Measurements from ENCODE around the gene FOXD1. TPM values are rescaled to one million over a fixed set of nuclear protein-coding genes. Genes with fewer than 3 reads are reported as not detected.
"Not testable (repeated sequence)": the region's sequence is repeated elsewhere in the genome, so short reads cannot be mapped to it uniquely, and the experiment has no call there.

FOXD1 gene
- polyA plus RNA-seq, 1 donor (not counting 4 experiments of a cell fraction or from before 2014, with no cell fraction given) = 7.0 TPM

DNA sequence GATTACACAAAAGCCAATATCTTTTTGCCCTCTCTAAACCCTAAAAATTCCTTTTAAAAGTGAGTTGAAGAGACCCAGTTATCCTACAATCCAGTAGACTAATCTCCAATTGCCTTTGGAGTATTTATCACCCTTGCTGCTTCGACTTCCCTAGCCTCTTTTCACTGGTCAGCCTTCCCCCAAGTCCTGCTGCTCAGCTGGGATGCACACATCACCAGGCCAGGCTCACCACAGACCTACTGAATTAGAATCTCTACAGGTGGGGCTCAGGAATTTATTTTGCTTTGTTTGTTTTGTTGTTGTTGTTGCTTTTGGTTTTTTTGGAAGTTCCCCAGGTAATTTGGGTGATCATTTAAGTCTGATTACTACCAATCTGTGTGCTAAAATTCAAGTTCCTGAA lies 11.6 kb upstream of the FOXD1 start:
- Histone ChIP-seq H4K20me1 (ENCODE audit: control insufficient read depth, extremely low read depth, insufficient read depth, low read length) (no peaks in the 10 kb centered on the region), H3K4me3 (ENCODE audit: control insufficient read depth in 2 of 3, extremely low read depth in 1 of 3, insufficient read depth in 2 of 3, low read depth in 1 of 3, low read length in 3 of 3) (no peak overlapping the region), H3K36me3 (ENCODE audit: control insufficient read depth in 2 of 2, extremely low read depth in 1 of 2, insufficient read depth in 2 of 2, low read length in 2 of 2) (no peaks in the 10 kb centered on the region), H3K27ac (ENCODE audit: control insufficient read depth, insufficient read depth, low read length) (no peak overlapping the region), H3K4me1 (ENCODE audit: control insufficient read depth, extremely low read depth, insufficient read depth, low read length) (no peaks in the 10 kb centered on the region), H3K4me2 (ENCODE audit: control insufficient read depth, extremely low read depth, insufficient read depth, low read depth, low read length) (no peak overlapping the region), H3K9me3 (ENCODE audit: control insufficient read depth, low read depth, low read length) (no peaks in the 10 kb centered on the region), H3K9ac (ENCODE audit: control insufficient read depth, extremely low read depth, insufficient read depth, low read length) (no peak overlapping the region), H3K79me2 (ENCODE audit: control insufficient read depth, insufficient read depth, low read length) (no peaks in the 10 kb centered on the region), H3K9me1 (ENCODE audit: control insufficient read depth, extremely low read depth, insufficient read depth, low read length) (no peaks in the 10 kb centered on the region), H2AFZ (ENCODE audit: control insufficient read depth, low read length) (no peak overlapping the region), H3K27me3 (ENCODE audit: control insufficient read depth, extremely low read depth, insufficient read depth, low read length) (no peaks in the 10 kb centered on the region)
- no peak for FAIRE-seq
- no peak for DNase-seq (ENCODE audit: low read depth, low spot score)
- dilution Hi-C loops (cut with MboI; ENCODE audit: extremely low pct_ligation_motif_present, low sequenced_read_pairs) = no loop called here
- TF ChIP-seq EZH2 (IDR thresholded peaks at IDR 0.05; ENCODE audit: low read length) = no peak
- TF ChIP-seq, protein P1, sequence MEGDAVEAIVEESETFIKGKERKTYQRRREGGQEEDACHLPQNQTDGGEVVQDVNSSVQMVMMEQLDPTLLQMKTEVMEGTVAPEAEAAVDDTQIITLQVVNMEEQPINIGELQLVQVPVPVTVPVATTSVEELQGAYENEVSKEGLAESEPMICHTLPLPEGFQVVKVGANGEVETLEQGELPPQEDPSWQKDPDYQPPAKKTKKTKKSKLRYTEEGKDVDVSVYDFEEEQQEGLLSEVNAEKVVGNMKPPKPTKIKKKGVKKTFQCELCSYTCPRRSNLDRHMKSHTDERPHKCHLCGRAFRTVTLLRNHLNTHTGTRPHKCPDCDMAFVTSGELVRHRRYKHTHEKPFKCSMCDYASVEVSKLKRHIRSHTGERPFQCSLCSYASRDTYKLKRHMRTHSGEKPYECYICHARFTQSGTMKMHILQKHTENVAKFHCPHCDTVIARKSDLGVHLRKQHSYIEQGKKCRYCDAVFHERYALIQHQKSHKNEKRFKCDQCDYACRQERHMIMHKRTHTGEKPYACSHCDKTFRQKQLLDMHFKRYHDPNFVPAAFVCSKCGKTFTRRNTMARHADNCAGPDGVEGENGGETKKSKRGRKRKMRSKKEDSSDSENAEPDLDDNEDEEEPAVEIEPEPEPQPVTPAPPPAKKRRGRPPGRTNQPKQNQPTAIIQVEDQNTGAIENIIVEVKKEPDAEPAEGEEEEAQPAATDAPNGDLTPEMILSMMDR (optimal IDR thresholded peaks at IDR 0.05 in 1 of 3, IDR thresholded peaks at IDR 0.05 in 1 of 3, conservative IDR thresholded peaks at IDR 0.05 in 1 of 3; ENCODE audit: extremely low read depth in 1 of 3, insufficient read depth in 2 of 3, low read length in 3 of 3) = no peak

DNA sequence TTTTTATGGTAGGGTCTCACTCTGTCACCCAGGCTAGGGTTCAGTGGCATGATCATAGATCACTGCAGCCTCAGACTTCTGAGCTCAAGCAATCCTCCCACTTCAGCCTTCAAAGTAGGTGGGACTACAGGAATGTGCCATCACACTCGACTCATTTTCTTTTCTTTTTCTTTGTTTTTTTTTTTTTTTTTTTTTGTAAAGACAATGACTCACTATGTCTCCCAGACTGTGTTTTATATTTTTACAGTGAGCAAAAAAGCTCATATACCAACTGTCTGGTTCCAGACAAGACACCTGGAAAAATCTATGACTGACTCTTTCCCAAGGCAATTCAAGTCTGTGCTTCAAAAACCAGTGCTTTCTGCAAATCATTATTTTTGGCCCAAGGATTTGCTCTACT lies 10.8 kb upstream of the FOXD1 start:
- H4K20me1 ChIP-seq (ENCODE audit: control insufficient read depth, extremely low read depth, insufficient read depth, low read length) = no peaks in the 10 kb centered on the region
- H2AFZ ChIP-seq (ENCODE audit: control insufficient read depth, low read length) = no peak overlapping the region
- H3K9me3 ChIP-seq (ENCODE audit: control insufficient read depth, low read depth, low read length) = no peaks in the 10 kb centered on the region
- no peak overlapping the region for H3K27ac ChIP-seq (ENCODE audit: control insufficient read depth, insufficient read depth, low read length)
- TF ChIP-seq, protein P1 (optimal IDR thresholded peaks at IDR 0.05 in 1 of 3, IDR thresholded peaks at IDR 0.05 in 1 of 3, conservative IDR thresholded peaks at IDR 0.05 in 1 of 3; ENCODE audit: extremely low read depth in 1 of 3, insufficient read depth in 2 of 3, low read length in 3 of 3) = no peak
- no peak for TF ChIP-seq EZH2 (IDR thresholded peaks at IDR 0.05; ENCODE audit: low read length)
- dilution Hi-C loops (cut with MboI; ENCODE audit: extremely low pct_ligation_motif_present, low sequenced_read_pairs) = no loop called here
- H3K4me3 ChIP-seq (ENCODE audit: control insufficient read depth in 2 of 3, extremely low read depth in 1 of 3, insufficient read depth in 2 of 3, low read depth in 1 of 3, low read length in 3 of 3) = no peak overlapping the region
- FAIRE-seq (no peak), DNase-seq (ENCODE audit: low read depth, low spot score) (no peak)
- no peak overlapping the region for H3K9ac ChIP-seq (ENCODE audit: control insufficient read depth, extremely low read depth, insufficient read depth, low read length)
- H3K27me3 ChIP-seq (ENCODE audit: control insufficient read depth, extremely low read depth, insufficient read depth, low read length) = no peaks in the 10 kb centered on the region
- H3K4me1 ChIP-seq (ENCODE audit: control insufficient read depth, extremely low read depth, insufficient read depth, low read length) = no peaks in the 10 kb centered on the region
- H3K9me1 ChIP-seq (ENCODE audit: control insufficient read depth, extremely low read depth, insufficient read depth, low read length) = no peaks in the 10 kb centered on the region
- no peaks in the 10 kb centered on the region for H3K36me3 ChIP-seq (ENCODE audit: control insufficient read depth in 2 of 2, extremely low read depth in 1 of 2, insufficient read depth in 2 of 2, low read length in 2 of 2)
- no peaks in the 10 kb centered on the region for H3K79me2 ChIP-seq (ENCODE audit: control insufficient read depth, insufficient read depth, low read length)
- H3K4me2 ChIP-seq (ENCODE audit: control insufficient read depth, extremely low read depth, insufficient read depth, low read depth, low read length) = no peak overlapping the region

DNA sequence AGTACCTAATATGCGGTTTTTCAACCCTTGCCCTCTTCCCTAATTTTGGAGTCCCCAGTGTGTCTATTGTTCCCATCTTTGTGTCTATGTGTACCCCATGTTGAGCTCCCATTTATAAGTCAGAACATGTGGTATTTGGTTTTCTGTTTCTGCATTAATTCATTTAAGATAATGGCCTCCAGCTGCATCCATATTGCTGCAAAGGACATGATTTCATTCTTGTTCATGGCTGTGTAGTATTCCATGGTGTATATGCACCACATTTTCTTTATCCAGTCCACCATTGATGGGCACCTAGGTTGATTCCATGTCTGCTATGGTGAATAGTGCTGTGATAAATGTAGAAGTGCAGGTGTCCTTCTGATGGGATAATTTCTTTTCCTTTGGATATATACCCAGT lies 7.9 kb upstream of the FOXD1 start:
- H3K27me3 ChIP-seq (ENCODE audit: control insufficient read depth, extremely low read depth, insufficient read depth, low read length) = peaks cover 19% of the 10 kb centered on the region

More for the DNA sequence above, 7.9 kb upstream of the FOXD1 start:
- H3K9me1 ChIP-seq (ENCODE audit: control insufficient read depth, extremely low read depth, insufficient read depth, low read length); H3K4me3 ChIP-seq (ENCODE audit: control insufficient read depth in 2 of 3, extremely low read depth in 1 of 3, insufficient read depth in 2 of 3, low read depth in 1 of 3, low read length in 3 of 3); H3K4me1 ChIP-seq (ENCODE audit: control insufficient read depth, extremely low read depth, insufficient read depth, low read length); FAIRE-seq; H3K9me3 ChIP-seq (ENCODE audit: control insufficient read depth, low read depth, low read length); dilution Hi-C loops (cut with MboI; ENCODE audit: extremely low pct_ligation_motif_present, low sequenced_read_pairs); DNase-seq (ENCODE audit: low read depth, low spot score); H3K9ac ChIP-seq (ENCODE audit: control insufficient read depth, extremely low read depth, insufficient read depth, low read length); H4K20me1 ChIP-seq (ENCODE audit: control insufficient read depth, extremely low read depth, insufficient read depth, low read length); H3K36me3 ChIP-seq (ENCODE audit: control insufficient read depth in 2 of 2, extremely low read depth in 1 of 2, insufficient read depth in 2 of 2, low read length in 2 of 2); H3K27ac ChIP-seq (ENCODE audit: control insufficient read depth, insufficient read depth, low read length); H3K79me2 ChIP-seq (ENCODE audit: control insufficient read depth, insufficient read depth, low read length); H3K4me2 ChIP-seq (ENCODE audit: control insufficient read depth, extremely low read depth, insufficient read depth, low read depth, low read length); H2AFZ ChIP-seq (ENCODE audit: control insufficient read depth, low read length): not testable (repeated sequence)

Measured in keratinocyte (primary cell).